Neural progenitor cell (in vitro differentiated cells): Measurements from ENCODE around the gene ABCG2.

ENCODE experiments used
- CTCF ChIP-seq: fragments of 200-600 bp; sonication (generic); IDR thresholded peaks from 2 replicates; pipeline ENCODE4 v1.5.1; 2017; ENCODE audit warnings: antibody characterized with exemption, mild to moderate bottlenecking
- EZH2 ChIP-seq: fragments of 200-600 bp; sonication (generic); IDR thresholded peaks from 2 replicates; pipeline ENCODE4 v1.6.1; 2017; ENCODE audit warnings: antibody characterized with exemption, mild to moderate bottlenecking, moderate library complexity
- EZH2phosphoT487 ChIP-seq: fragments of 200-600 bp; sonication (generic); IDR thresholded peaks from 2 replicates; pipeline ENCODE4 v1.6.1; 2017; ENCODE audit warnings: antibody characterized with exemption

GRCh38 chr4:88172987-88173386 is 14.5 kb upstream of the ABCG2 start:
- no peak for TF ChIP-seq EZH2phosphoT487
- no peak for TF ChIP-seq CTCF
- TF ChIP-seq EZH2 = no peak
